ENCODE data around the gene FOXP1.

- TF ChIP-seq CTCF (IDR thresholded peaks at IDR 0.05): no peak
- no peak for TF ChIP-seq POLR2A (IDR thresholded peaks at IDR 0.05)
- TF ChIP-seq EP300 (IDR thresholded peaks at IDR 0.05): peak in 1 of 2 donors; percentile 69
These were observed 40.8 kb downstream of the FOXP1 start for GRCh38 chr3:71542521-71543370.
